NCI-H226 (cell line): ENCODE measurements around the gene MPC1.

Source experiments
- DNase-seq: peaks from one replicate; pipeline ENCODE4 v3.0.0-alpha.2; 2015

The MPC1 gene

DNA sequence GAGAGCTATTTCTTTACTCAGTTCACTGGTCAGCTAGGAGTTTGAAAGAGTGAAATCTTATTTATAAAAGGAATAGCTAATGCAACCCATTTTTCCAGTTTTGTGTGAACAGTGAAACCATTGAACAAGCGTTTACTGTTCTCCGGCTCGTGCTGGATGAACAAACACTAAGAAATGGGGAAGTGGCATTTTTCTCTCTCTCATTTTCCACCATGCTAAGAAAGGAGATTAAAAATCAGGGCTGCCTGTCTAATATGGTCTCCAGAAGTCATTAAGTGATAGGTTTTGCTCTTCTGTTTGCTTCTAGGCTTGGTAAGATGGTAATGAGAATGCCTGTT, 39.6 kb downstream of the MPC1 start:
- no peak for DNase-seq

DNA sequence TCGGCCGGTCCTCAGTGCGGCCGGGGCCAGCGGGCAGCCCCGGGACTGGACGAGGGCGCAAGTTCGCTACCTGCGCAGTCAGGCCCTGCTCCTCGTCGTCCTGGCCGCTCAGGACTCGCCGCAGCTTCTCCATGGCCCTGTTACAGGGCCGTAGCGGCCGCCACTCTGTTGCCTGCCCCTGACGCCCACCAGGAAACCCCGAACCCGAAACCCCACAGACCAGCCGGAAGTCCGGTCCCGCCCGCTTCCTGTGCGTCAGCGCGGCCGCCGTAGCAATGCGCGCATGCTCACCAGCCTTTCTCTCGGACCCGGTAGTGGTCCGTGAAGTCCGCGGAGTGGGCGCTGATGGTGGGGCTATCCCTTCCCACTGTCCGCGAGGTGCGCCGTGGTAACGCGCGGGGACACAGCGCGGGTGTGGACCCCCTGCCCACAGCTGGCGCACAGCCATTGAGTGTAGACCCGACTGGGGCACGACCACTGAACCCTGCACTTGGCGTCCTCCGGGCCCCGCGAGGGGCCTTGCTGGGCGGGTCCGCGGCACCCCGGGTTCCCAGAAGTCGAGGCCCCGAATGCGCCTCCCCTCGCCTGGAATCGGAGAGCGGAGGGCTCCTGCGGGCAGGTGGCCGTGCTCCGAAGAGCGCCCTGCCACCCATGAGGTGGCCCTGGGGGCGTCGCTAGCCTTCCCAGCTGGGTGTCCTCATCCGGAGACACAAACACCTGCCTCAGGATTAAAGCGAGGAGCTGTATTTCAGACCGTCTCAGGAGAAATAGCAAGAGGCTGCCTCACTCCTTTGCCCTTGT, 40.2 kb downstream of the MPC1 start, which contains the start of gene SFT2D1:
Gene SFT2D1, minus strand, starts transcription at position 197 of the 801 bp plus-strand sequence. Its CDS starts 64 bp downstream, at position 133.
- peak; percentile 72 for DNase-seq

DNA sequence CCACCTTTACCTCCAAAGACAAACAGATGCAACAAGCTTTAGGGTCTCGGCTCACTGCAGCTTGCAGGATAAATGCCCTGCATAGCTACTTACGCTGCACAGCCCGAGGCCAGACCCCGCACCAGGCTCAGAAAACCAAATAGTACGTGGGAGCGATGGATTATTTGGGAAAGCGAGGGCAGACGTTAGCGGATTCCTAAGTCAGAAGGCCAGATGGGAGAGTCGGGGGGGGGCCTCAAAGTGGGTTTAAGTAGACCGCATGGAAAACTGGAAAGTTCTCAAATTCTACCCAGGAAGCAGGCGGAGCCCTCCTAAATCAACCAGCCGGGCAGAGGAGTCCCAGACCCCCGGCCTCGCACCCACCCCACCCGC, 40.8 kb downstream of the MPC1 start:
- DNase-seq, result no peak

GRCh38 chr6:166341464-166341863, 41.3 kb downstream of the MPC1 start:
- DNase-seq, result no peak

DNA sequence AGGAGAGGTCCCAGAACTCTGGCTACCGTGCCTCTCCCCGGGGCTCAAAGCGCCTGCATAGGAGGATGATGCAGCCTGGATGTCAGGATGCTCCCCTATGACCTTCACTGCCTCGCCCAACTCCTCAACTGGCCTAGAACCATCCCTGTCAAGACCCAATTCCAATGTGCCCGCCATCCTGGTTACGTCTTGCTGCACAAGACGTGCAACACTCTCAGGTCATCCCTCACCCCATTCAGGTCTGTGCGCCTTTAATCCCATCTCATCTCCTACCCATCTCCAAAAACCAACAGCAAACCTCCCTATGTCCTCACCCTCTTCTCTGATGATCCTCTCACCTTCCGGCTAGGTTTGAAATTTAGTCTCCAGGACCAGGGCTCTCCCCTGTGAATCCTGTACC, 43.9 kb downstream of the MPC1 start:
- DNase-seq, result no peak

DNA sequence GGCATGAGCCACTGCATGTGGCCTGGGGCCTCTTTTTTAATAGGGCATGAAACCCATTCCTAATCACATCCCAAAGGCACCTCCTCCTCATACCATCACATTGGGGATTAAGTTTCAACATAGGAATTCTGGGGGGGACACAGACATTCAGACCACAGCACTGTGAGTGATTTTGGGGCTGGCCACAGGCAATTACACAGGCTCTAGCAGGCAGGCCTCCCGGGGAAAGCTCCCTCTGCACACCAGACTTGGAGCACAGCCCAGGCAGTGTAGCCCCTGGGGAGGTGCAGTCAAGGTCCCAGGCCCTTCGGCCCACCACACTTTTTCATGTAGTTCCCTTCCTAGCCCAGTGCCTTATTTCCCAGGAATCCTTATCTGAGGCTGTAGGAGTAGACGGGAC, 45.9 kb downstream of the MPC1 start:
- no peak for DNase-seq

- no peak for DNase-seq
Observed at GRCh38 chr6:166335378-166336302, 47.1 kb downstream of the MPC1 start.

GRCh38 chr6:166334878-166335277, 47.9 kb downstream of the MPC1 start:
- no peak for DNase-seq

DNA sequence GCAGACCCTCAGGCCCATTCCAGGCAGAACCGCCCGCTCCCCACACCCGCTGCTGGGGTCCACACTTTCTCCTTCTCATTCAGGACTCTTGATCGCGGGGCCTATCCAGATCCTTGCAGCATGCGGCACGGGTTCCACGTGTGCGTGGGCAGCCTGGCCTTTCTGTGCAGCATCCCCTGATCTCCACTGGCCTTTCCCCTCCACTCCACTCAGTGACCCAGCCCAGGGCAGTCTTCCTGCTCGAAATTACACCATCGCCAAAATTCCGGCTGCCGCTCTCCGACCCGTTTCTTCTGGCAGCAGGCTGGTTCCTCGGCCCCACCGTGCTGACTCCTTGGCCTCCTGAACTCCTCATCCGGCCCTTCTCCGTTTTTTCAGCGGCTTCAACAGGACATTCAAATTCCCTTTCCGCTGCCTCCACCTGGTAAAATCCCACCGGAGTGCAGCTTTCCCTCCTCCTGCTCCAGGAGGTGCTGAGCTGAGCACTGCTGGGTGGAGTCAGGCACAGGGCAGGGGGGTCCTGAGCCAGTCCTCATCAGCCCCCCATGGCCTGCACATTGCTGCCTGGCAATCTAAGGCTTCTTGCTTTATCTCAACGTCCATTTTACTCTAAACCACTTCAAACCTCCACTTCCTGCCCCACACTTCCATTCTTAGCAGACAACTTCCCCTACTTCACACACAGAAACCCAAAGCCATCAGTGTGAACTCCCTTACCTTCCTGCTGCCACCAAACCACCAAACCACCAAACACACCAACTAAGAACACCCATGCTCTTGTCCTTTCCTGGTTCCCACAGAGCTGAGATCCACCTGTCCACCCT, 49.4 kb downstream of the MPC1 start:
- no peak for DNase-seq

DNA sequence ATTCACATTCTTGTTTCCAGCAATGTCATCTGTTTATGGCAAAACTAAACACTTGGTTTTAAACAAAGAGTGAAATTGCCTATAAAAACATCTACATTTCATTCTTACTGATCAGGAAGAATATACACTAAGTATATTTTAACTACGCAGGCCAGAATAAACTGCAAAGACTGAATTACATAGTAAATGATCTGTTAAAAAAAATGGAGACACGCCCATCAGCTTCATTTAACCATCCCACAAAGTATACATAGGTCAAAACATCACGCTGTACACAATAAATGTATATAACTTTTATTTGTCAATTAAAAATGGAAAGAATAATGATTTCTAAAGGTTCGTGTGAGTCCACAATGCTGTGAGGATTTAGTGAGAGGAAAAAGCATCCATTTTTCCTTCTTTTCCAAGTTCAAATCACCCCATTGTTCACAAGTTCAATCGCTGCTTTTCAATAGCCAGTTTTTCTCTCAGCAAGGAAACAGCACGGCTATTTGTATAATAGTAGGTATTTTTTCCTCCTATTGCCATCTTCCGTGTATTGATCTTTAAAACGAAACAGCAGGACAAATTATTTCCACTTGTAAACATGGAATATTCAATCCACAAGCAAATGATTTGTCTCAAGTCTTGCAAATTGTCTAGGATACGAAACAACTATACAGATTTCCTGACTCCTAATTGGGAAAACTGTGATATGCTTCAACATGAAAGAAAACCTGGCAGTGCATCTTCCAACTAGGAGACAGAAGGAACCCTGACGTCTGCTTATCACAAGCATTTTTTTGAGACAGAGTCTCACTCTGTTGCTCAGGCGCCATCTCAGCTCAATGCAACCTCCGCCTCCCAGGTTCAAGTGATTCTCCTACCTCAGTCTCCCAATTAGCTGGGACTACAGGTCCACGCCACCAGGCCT, 51.0 kb downstream of the MPC1 start:
- DNase-seq, result no peak

GRCh38 chr6:166330612-166331011, 52.1 kb downstream of the MPC1 start:
- DNase-seq, result no peak

- no peak for DNase-seq
Observed at GRCh38 chr6:166325383-166326042, 57.2 kb downstream of the MPC1 start.

GRCh38 chr6:166323395-166323794, 59.3 kb downstream of the MPC1 start:
- DNase-seq, result no peak

GRCh38 chr6:166318649-166319600, 63.8 kb downstream of the MPC1 start:
- peak; percentile 32 for DNase-seq

GRCh38 chr6:166318227-166318626, 64.5 kb downstream of the MPC1 start:
- no peak for DNase-seq

GRCh38 chr6:166317261-166318212, 65.2 kb downstream of the MPC1 start:
- DNase-seq, result no peak

- no peak for DNase-seq
Observed at GRCh38 chr6:166315436-166315835, 67.3 kb downstream of the MPC1 start.
